Posterior cingulate gyrus (tissue), 11 donors: ENCODE measurements around the gene KHDC3L.
"Not testable (repeated sequence)": the region's sequence is repeated elsewhere in the genome, so short reads cannot be mapped to it uniquely, and the experiment has no call there.

ENCODE experiments used
- DNase-seq, 10 donors: peaks; one replicate each; pipeline versions ENCODE4 v3.0.0 to v3.0.0-alpha.2; 2020 to 2021; ENCODE audit warnings: mixed read lengths in 3 of 10
- intact Hi-C: fragments of 100-400 bp; cut with DNase I; formaldehyde crosslinking; loops from one replicate; pipeline ENCODE4 v1.15.1; 2023

KHDC3L gene

DNA sequence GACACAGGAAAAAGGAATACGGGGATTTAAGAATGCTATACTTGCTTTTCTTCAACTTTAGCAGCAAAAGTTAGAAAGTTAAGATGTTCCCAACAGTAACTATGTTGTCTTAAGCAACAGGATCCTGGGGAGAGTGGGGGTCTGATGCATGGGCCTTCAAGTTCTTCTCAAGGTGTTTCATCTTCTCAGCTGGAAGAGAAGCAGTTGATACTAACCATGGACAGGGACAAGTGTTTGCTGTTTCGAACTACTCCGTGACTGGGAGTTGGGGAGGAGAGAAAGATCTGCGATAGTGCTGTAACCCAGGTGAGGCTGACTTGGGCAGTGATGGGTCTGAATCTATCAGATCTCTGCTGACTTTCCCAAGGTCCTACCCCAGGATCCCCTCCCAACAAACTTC, 6.2 kb downstream of the KHDC3L start:
- peak in 1 of 10 donors; percentile 7 for DNase-seq
- intact Hi-C loops = no loop called here

DNA sequence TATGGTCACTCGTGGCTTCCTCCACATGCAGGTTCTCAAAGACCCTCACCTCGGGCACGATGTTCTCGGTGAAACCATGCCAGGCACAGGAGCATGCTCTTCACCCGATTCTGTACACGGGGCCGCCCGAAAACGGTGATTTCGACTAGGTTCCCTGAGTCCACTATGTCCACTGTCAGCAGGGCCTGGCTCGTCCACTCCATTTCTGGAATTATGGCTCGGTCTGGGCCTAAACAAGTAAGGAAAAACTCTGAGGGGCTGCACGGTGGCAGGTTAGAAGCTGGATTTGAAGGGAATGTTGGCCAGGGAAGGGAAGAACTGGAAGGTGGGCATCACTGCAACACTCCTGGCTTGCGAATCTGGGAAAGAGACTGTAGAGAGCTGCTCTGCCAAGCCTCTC, 6.7 kb downstream of the KHDC3L start:
- intact Hi-C loops = no loop called here
- peak in 1 of 10 donors; percentile 51 for DNase-seq

DNA sequence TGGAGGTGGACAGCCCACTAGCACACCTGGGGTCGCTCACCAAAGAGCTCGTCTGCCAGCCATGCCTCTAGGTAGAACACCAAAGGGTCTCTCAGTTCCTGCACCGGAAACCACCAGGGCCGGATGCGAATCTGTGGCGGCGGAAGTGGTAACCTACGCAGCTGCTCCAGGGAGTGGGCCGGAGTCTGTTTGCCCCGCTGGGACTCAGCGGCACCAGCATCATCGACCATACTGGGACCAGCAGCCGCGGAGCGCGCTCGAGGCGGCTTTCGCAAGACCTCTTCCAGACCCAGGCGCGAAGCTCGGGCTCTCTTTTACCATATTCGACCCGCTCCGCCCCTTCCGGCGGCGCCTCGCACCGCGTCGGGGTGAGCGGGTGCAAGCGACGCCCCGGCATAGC, 7.1 kb downstream of the KHDC3L start, which contains the start of gene OOEP:
Gene OOEP, minus strand, starts transcription at position 335 of the 400 bp plus-strand sequence. Its CDS starts 105 bp downstream, at position 230.
- intact Hi-C loops = no loop called here
- no peak for DNase-seq

GRCh38 chr6:73371984-73372383, 9.5 kb downstream of the KHDC3L start:
- DNase-seq = no peak

GRCh38 chr6:73372516-73372915, 10.1 kb downstream of the KHDC3L start:
- intact Hi-C loops = no loop called here
- no peak for DNase-seq

More at GRCh38 chr6:73371984-73372383, 9.5 kb downstream of the KHDC3L start:
- intact Hi-C loops = no loop called here

GRCh38 chr6:73375216-73375615, 12.8 kb downstream of the KHDC3L start:
- intact Hi-C loops = no loop called here
- DNase-seq = no peak

- intact Hi-C loops = no loop called here
- no peak for DNase-seq
Measured at GRCh38 chr6:73377225-73377624, 14.8 kb downstream of the KHDC3L start.

GRCh38 chr6:73381531-73381930, 19.1 kb downstream of the KHDC3L start:
- intact Hi-C loops, DNase-seq: not testable (repeated sequence)

DNA sequence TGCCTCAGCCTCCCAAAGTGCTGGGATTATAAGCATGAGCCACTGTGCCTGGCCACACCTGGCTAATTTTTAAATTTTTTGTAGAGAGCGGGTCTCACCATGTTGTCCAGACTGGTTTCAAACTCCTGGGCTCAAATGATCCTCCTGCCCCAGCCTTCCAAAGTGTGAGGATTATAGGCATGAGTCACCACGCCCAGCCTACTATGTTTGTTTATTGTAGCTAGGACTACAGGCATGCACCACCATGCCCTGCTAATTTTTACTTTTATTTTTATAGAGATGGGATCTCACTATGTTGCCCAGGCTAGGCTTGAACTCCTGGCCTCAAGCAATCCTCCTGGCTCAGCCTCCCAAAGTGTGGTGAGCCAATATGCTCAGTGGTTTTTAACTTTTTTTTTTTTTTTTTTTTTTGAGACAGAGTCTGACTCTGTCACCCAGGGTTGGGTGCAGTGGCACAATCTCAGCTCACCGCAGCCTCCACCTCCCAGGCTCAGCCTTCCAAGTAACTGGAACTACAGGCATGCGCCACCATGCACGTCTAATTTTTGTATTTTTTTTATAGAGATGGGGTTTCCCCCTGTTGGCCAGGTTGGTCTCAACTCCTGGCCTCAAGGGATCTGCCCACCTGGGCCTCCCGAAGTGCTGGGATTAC, 20.1 kb downstream of the KHDC3L start:
- intact Hi-C loops = no loop called here
- no peak for DNase-seq

DNA sequence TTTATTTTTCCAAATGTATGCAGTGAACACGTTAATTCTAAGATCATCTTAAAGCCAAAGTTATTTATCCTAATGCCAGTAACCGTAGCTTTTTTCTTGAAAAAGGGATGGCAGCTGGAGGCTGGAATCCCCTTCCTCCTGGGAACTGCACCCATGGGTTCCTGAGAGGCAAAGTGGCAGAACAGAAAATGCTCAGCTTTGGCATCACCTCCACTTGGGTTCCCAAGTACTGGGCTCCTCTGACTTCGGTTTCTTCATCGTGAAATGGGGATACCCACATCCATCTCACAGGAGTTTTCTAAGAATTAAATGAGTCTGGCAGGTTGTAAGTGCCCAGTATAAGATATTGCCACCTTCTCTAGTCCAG, 26.0 kb downstream of the KHDC3L start:
- intact Hi-C loops = no loop called here
- DNase-seq = no peak

- DNase-seq = peak in 8 of 10 donors; percentile 36 to 91 (median 48)
- intact Hi-C loops = no loop called here
Measured at GRCh38 chr6:73388800-73389512, 26.5 kb downstream of the KHDC3L start.

- intact Hi-C loops = no loop called here
Measured at GRCh38 chr6:73389854-73390253, 27.4 kb downstream of the KHDC3L start.

GRCh38 chr6:73391675-73392074, 29.2 kb downstream of the KHDC3L start:
- intact Hi-C loops = no loop called here
- DNase-seq = no peak

More at GRCh38 chr6:73389854-73390253, 27.4 kb downstream of the KHDC3L start:
- no peak for DNase-seq

DNA sequence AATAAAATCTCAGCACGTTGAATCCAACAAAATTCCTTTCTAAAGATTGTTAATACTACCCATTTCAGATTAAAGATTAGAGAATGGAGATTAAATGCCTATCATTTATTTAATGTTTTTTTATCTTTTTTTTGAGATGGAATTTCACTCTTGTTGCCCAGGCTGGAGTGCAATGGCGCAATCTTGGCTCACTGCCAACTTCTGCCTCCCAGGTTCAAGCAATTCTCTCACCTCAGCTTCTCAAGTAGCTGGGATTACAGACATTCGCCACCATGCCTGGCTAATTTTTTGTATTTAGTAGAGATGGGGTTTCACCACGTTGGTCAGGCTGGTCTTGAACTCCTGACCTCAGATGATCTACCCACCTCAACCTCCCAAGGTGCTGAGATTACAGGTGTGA, 29.7 kb downstream of the KHDC3L start:
- intact Hi-C loops, DNase-seq: not testable (repeated sequence)

GRCh38 chr6:73393278-73393677, 30.8 kb downstream of the KHDC3L start:
- intact Hi-C loops = no loop called here
- DNase-seq = no peak

GRCh38 chr6:73394577-73395354, 32.3 kb downstream of the KHDC3L start, which contains the start of gene DDX43:
Gene DDX43 (plus strand): TSS chr6:73394828. CDS start chr6:73394906, 78 bp downstream.
- intact Hi-C loops = no loop called here
- peak in 1 of 10 donors; percentile 14 for DNase-seq

DNA sequence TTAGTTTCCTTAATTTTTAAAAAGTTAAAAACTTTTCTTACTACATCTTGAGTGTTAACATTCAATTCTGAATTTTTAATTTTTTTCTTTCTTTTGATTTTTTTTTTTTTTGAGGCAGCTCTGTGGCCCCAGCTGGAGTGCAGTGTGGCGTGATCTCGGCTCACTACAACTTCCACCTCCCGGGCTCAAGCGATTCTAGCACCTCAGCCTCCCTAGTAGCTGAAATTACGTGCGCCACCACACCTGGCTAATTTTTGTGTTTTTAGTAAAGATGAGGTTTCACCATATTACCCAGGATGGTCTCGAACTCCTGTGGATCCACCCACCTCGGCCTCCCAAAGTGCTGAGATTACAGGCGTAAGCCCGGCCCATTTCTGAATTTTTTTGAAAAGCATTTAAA, 33.4 kb downstream of the KHDC3L start:
- DNase-seq = no peak
- intact Hi-C loops = no loop called here

- intact Hi-C loops = no loop called here
- DNase-seq = no peak
Measured at GRCh38 chr6:73400656-73401055, 38.2 kb downstream of the KHDC3L start.

DNA sequence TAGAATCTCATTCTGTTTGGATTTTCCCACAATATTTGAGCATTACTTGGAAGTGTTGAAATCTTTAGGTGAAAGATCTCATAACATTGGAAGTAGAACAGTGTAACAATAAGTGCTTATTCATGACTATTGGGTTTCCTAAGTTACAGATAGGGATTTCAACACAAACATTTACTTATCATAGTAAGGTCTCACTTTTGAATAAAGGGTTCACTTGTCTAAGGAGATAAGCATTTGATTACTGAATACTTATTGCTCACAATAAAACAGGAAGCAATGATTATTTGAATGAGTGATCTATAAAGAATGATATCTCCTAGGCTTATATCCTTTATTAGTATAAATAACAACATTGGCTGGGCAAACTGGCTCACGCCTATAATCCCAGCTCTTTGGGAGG, 46.9 kb downstream of the KHDC3L start:
- no peak for DNase-seq
- intact Hi-C loops = no loop called here

DNA sequence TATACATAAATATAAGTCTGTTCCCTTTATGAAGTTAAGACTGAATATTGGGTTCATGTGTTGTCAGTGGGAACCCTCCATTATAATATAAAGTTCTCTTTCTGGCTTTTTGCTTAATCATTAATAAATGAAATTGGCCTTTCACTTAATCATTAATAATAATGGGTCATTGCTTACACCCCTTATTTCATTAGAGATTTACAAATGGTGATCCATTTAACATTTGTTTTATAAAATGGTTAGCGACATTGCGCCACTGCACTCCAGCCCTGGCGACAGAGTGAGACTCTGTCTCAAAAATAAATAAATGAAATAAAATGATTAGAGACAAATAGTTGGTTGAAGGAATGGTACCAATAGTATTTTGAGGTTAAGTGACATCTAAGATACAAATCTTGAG, 50.6 kb downstream of the KHDC3L start:
- intact Hi-C loops = no loop called here
- no peak for DNase-seq
